GM04504 (cell line): ENCODE measurements around the gene MAPK14.

Experiments used
- DNase-seq: peaks from one replicate; pipeline ENCODE4 v3.0.0-alpha.2; 2012; ENCODE audit warnings: low read depth

Gene MAPK14

GRCh38 chr6:36138667-36139066, 111.1 kb downstream of the MAPK14 start:
- DNase-seq, result no peak

- DNase-seq, result no peak
These were observed 111.8 kb downstream of the MAPK14 start for GRCh38 chr6:36139431-36139830.

GRCh38 chr6:36139991-36140710, 112.5 kb downstream of the MAPK14 start:
- no peak for DNase-seq

- no peak for DNase-seq
These were observed 113.5 kb downstream of the MAPK14 start for GRCh38 chr6:36141091-36141490.

- DNase-seq, result no peak
These were observed 114.4 kb downstream of the MAPK14 start for GRCh38 chr6:36141961-36142360.

- DNase-seq, result no peak
These were observed 115.6 kb downstream of the MAPK14 start for GRCh38 chr6:36142971-36143838.

GRCh38 chr6:36145495-36145894, 117.9 kb downstream of the MAPK14 start:
- no peak for DNase-seq

GRCh38 chr6:36147294-36147693, 119.7 kb downstream of the MAPK14 start:
- DNase-seq, result no peak

GRCh38 chr6:36149476-36149875, 121.9 kb downstream of the MAPK14 start:
- no peak for DNase-seq

GRCh38 chr6:36150283-36150682, 122.7 kb downstream of the MAPK14 start:
- DNase-seq, result no peak

GRCh38 chr6:36154286-36154685, 126.7 kb downstream of the MAPK14 start:
- no peak for DNase-seq

- no peak for DNase-seq
These were observed 128.1 kb downstream of the MAPK14 start for GRCh38 chr6:36155662-36156061.

- peak; percentile 2 for DNase-seq
These were observed 132.6 kb downstream of the MAPK14 start for GRCh38 chr6:36160147-36160760.
